Colon (tissue), 2 donors: ENCODE measurements around the gene YWHAE.
A peak's percentile ranks its signal among the peaks of the same experiment; 100 is the strongest.
"Not testable (repeated sequence)": the region's sequence is repeated elsewhere in the genome, so short reads cannot be mapped to it uniquely, and the experiment has no call there.

Experiments used
- FAIRE-seq: peaks from 2 replicates; lab custom pipeline; 2012; peaks lifted over from hg19 to GRCh38; lab: Jason Lieb, UNC
- donor health status: control.
- donor health status: control.

YWHAE gene

DNA sequence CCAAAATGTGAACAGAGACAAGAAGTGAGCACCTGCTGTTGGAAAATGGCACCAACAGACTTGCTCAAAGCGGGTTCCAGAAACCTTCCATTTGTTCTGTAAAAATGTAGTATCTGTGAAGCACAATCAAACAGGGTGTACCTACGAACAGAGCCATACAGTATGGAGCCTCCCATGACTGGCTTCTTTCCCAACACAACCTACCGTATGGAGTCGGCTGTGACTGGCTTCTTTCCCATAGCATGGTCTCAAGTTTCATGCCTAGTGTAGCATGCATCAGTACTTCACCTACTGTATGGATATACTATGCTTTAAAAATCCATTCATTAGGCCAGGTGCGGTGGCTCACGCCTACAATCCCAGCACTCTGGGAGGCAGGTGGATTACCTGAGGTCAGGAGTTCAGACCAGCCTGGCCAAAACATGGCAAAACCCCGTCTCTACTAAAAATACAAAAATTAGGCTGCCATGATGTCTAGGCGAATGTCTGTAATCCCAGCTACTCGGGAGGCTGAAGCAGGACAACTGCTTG is 26.2 kb downstream of the YWHAE start:
- no peak for FAIRE-seq

- FAIRE-seq, result no peak
Observed at GRCh38 chr17:1372618-1373017, 27.4 kb downstream of the YWHAE start.

- no peak for FAIRE-seq
Observed at GRCh38 chr17:1371893-1372590, 28.0 kb downstream of the YWHAE start.

DNA sequence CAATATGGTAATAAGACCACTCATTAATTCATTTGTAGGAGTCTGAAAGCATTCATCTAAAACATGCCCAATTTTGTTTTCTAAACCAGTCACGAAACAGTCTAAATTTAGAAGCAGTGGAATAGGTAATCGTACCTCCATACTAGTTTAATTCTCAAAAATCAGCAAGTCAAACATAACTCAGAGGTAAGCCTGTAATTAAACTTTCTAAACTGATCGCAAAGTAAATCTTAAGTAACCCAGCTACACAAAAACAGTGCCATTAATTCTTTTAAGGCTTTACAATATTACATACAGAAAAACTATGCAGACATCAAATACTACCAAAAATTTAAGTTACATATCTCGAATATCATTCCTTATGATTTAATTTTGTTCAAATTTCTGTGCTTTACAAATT is 31.4 kb downstream of the YWHAE start:
- FAIRE-seq, result no peak

DNA sequence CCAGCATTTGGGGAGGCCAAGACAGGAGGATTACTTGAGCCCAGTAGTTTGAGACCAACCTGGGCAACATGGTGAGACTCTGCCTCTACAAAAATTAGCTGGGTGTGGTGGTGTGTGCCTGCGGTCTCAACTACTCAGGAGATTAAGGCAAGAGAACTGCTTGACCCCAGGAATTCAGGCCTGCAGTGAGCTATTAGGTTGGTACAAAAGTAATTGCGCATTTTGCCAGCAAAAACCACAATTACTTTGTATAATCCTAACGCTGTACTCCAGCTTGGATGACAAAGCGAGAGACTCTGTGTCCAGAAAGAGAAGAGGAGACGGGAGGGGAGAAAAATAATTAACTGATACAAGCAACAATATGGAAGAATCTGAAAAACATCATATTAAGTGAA is 32.7 kb downstream of the YWHAE start:
- no peak for FAIRE-seq

- FAIRE-seq, result no peak
Observed at GRCh38 chr17:1366234-1366633, 33.8 kb downstream of the YWHAE start.

DNA sequence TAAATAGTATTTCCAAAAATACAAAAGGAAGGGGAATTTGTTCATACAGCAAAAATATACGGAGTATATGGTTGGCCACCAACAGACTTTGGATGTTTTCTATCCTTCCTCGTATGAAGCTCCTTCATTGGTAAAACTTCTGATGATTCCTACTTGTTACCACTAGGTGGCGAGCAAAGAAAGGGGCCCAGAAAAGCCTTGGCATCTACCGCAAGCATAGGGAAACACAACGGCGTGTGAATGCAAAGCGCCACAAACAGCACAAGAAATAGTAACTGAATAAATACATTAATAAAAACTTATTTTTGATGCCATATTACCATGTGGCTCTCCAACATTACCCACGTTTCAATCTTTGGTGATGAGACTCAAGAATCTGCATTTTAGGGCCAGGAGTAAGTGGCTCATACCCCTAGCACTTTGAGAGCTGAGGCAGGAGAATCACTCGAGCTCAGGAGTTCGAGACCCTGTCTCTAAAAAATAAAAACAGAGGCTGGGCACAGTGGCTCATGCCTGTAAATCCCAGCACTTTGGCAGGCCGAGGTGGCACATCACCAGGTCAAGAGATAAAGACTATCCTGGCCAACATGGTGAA is 34.5 kb downstream of the YWHAE start:
- FAIRE-seq, result peak; percentile 75

DNA sequence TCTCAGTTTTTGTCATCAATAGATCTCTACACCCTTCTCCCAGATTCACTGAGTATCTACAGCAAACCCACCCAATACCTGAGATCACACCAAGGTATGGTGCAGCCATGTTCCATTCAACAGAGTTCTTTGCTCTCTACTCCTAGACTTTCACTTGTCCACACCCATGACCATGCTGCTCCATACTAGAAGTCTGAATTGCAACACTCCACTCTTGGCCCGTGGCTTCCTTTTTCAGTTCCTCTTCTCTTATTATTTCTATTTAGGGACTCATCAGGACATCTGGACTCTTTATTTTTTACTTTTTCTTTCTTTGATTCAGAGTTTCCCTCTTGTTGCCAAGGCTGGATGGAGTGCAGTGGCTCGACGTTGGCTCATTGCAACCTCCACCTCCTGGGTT is 37.1 kb downstream of the YWHAE start:
- FAIRE-seq, result no peak

- FAIRE-seq, result no peak
Observed at GRCh38 chr17:1362065-1362848, 37.8 kb downstream of the YWHAE start.

- no peak for FAIRE-seq
Observed at GRCh38 chr17:1360975-1361374, 39.0 kb downstream of the YWHAE start.

GRCh38 chr17:1360315-1360714 is 39.7 kb downstream of the YWHAE start:
- FAIRE-seq, result not testable (repeated sequence)

GRCh38 chr17:1354030-1354429 is 46.0 kb downstream of the YWHAE start:
- no peak for FAIRE-seq

GRCh38 chr17:1352530-1352929 is 47.5 kb downstream of the YWHAE start:
- FAIRE-seq, result not testable (repeated sequence)

- FAIRE-seq, result no peak
Observed at GRCh38 chr17:1351971-1352370, 48.1 kb downstream of the YWHAE start.

DNA sequence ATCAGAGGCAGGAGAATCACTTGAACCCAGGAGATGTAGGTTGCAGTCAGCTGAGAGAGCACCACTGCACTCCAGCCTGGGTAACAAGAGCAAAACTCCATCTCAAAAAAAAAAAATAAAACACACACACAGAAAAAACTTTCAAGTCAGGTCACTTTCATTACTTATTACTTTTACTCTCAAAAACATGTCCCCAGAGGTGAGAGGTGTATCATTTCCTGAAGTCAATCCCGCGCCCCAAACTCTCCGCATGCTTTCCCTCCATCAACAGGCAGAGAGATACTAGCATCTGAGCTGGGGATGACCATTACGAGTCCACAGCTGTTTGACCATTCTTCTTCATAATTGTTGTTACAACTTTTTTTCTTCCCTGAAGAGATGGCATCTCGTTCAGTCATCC is 48.7 kb downstream of the YWHAE start:
- FAIRE-seq, result no peak

GRCh38 chr17:1347589-1348323 is 52.3 kb downstream of the YWHAE start:
- no peak for FAIRE-seq

- FAIRE-seq, result no peak
Observed at GRCh38 chr17:1344521-1344920, 55.5 kb downstream of the YWHAE start.

DNA sequence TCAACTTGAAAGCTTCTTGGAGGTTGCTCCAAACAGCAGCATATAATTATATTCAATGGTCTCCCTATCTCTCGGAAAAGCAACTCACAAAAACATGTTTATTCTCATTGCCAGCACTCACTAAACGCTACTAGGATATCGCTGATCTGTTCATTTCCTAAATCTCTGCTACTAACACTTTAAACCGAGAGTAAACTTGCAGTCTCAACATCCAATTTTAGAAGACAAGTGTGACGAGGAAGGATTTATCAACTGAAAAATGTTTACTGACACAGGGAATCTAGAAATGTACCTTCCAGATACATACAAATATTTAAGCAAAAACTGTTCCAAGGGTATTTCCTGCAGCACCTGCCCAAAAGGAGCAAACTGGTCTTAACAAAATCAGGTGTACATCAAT is 56.5 kb downstream of the YWHAE start:
- FAIRE-seq, result no peak

DNA sequence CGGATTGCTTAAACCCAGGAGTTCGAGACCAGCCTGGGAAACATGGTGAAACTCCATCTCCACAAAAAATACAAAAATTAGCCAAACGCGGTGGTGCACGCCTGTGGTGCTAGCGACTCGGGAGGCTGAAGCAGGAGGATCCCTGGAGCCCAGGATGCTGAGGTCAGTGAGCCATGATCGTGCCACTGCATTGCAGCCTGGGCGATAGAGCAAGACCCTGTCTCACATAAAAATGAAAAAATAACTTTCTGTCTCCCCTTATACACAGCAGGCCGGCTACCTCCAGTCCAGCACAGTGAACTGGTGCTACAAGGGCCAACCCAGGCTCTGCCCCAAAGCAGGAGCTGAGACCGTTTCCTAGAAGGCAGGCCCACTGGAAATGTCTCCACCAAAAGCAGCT is 59.7 kb downstream of the YWHAE start:
- no peak for FAIRE-seq

GRCh38 chr17:1331708-1332107 is 68.3 kb downstream of the YWHAE start:
- FAIRE-seq, result no peak

DNA sequence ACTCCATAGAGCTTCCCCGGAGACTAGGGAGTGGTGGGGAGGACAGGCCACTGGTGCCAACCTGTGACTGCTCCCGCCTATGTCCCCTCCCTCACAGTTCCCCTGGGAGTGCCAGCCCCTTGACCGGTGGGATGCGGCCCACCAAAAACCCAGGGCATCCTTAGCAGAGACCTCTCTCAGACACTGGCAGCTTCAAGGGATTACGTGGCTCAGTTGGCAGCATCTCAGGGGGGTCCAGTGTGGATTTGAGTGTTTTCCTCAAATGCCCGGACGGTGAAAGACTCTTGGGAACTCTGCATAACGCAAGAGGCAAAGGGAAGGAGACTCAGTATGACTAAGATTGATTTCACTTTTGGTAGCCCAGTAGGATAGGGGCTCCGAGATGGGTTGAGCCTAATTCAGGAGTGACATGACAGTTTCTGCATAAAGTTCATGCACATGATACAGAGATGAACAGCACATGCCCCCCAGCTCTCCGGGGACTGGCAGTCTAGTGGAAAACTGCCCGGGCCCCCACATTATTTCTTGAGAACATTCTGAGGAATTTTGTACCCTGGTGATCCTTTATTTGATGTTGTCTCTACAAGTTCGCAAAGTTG is 70.2 kb downstream of the YWHAE start:
- FAIRE-seq, result no peak

- no peak for FAIRE-seq
Observed at GRCh38 chr17:1328437-1328836, 71.6 kb downstream of the YWHAE start.
